IMR-90 (cell line): Measurements from ENCODE around the gene RPTOR. TPM values are rescaled to one million over a fixed set of nuclear protein-coding genes. Genes with fewer than 3 reads are reported as not detected.

Experiments
- ATAC-seq: fragments of 200-7000 bp; cut with Tn5 transposase; 2 replicates; pipeline ENCODE4 v1.9.1; 2020; ENCODE audit warnings: low read depth, mild to moderate bottlenecking, moderate library complexity
- BruUV-seq: library from RNA; stranded (reverse); fragments of 400-500 nt; replicated peaks from 2 replicates; lab custom pipeline; 2021; lab: Mats Ljungman, UMichigan
- CTCF ChIA-PET: fragments of 300-600 bp; formaldehyde crosslinking; extraction: SDS; loops from one replicate; lab custom pipeline; 2021; ENCODE audit warnings: antibody characterized with exemption; lab: Yijun Ruan, JAX
- POLR2A ChIA-PET: fragments of 300-600 bp; sonication (Branson Sonifier 250); formaldehyde crosslinking; loops from one replicate; lab custom pipeline; 2022; ENCODE audit warnings: antibody characterized with exemption; ENCODE audit not compliant: unreplicated experiment; lab: Charles Lee
- DNase-seq: peaks from one replicate; pipeline ENCODE4 v3.0.0; 2013
- H2AFZ ChIP-seq: replicated peaks from 2 replicates; pipeline ENCODE3; 2013; ENCODE audit warnings: low read length, mild to moderate bottlenecking; ENCODE audit not compliant: poor library complexity
- H2AK5ac ChIP-seq: 2 replicates; pipeline ENCODE4 v1.6.1; 2013; ENCODE audit warnings: low read depth, low read length, inconsistent platforms
- H2AK9ac ChIP-seq: replicated peaks from 2 replicates; pipeline ENCODE3; 2013; ENCODE audit warnings: mild to moderate bottlenecking, low read depth, low read length, moderate library complexity; ENCODE audit not compliant: poor library complexity
- H2BK120ac ChIP-seq: 2 replicates; pipeline ENCODE4 v1.6.1; 2013; ENCODE audit warnings: low read depth, low read length, inconsistent platforms
- H2BK15ac ChIP-seq: 3 replicates; pipeline ENCODE4 v1.6.1; 2013; ENCODE audit warnings: low read depth, low read length, inconsistent platforms
- H2BK20ac ChIP-seq: 2 replicates; pipeline ENCODE4 v1.6.1; 2013; ENCODE audit warnings: low read depth, mild to moderate bottlenecking, inconsistent platforms, low read length, moderate library complexity
- H2BK5ac ChIP-seq: 2 replicates; pipeline ENCODE4 v1.6.1; 2013; ENCODE audit warnings: mild to moderate bottlenecking, low read depth, low read length, inconsistent platforms; ENCODE audit not compliant: poor library complexity, severe bottlenecking
- H3K14ac ChIP-seq: replicated peaks from 2 replicates; pipeline ENCODE4 v1.6.1; 2013; ENCODE audit warnings: low read depth, low read length, inconsistent platforms
- H3K18ac ChIP-seq: 2 replicates; pipeline ENCODE4 v1.6.1; 2013; ENCODE audit warnings: low read depth, low read length, control low read depth
- H3K23ac ChIP-seq: 2 replicates; pipeline ENCODE4 v1.6.1; 2013; ENCODE audit warnings: low read depth, low read length, inconsistent platforms
- H3K27ac ChIP-seq: 2 replicates; pipeline ENCODE4 v1.5.1; 2013; ENCODE audit warnings: mild to moderate bottlenecking, control low read depth, low read length; ENCODE audit not compliant: insufficient read depth
- H3K27me3 ChIP-seq: 2 replicates; pipeline ENCODE4 v1.6.1; 2013; ENCODE audit warnings: low read length; ENCODE audit not compliant: control insufficient read depth, insufficient read depth
- H3K36me3 ChIP-seq: 2 replicates; pipeline ENCODE4 v1.6.1; 2013; ENCODE audit warnings: low read length, mixed read lengths; ENCODE audit not compliant: control insufficient read depth, insufficient read depth
- H3K4ac ChIP-seq: 2 replicates; pipeline ENCODE4 v1.6.1; 2013; ENCODE audit warnings: low read depth, low read length, inconsistent platforms
- H3K4me1 ChIP-seq: 2 replicates; pipeline ENCODE4 v1.6.1; 2013; ENCODE audit warnings: low read length, mixed read lengths; ENCODE audit not compliant: control insufficient read depth, insufficient read depth
- H3K4me2 ChIP-seq: 2 replicates; pipeline ENCODE4 v1.6.1; 2013; ENCODE audit warnings: low read depth, mild to moderate bottlenecking, control low read depth, low read length, moderate library complexity
- H3K4me3 ChIP-seq: 2 replicates; pipeline ENCODE4 v1.5.1; 2013; ENCODE audit warnings: low read depth, mild to moderate bottlenecking, control low read depth, low read length, moderate library complexity; ENCODE audit not compliant: insufficient read depth
- H3K56ac ChIP-seq: 2 replicates; pipeline ENCODE4 v1.6.1; 2013; ENCODE audit warnings: low read length, inconsistent platforms; ENCODE audit not compliant: insufficient read depth; ENCODE audit errors: extremely low read depth
- H3K79me1 ChIP-seq, 2 experiments: 2 replicates each; pipeline ENCODE4 v1.6.1; 2013; ENCODE audit warnings: low read length in 2 of 2, inconsistent platforms in 1 of 2, low read depth in 1 of 2
- H3K9ac ChIP-seq: 2 replicates; pipeline ENCODE4 v1.6.1; 2013; ENCODE audit warnings: low read depth, low read length, control low read depth
- H3K9me1 ChIP-seq: 2 replicates; pipeline ENCODE4 v1.6.1; 2013; ENCODE audit warnings: low read length, inconsistent platforms; ENCODE audit not compliant: insufficient read depth
- H3K9me3 ChIP-seq: 2 replicates; pipeline ENCODE4 v1.6.1; 2013; ENCODE audit warnings: low read length; ENCODE audit not compliant: control insufficient read depth, insufficient read depth
- H4K20me1 ChIP-seq: 2 replicates; pipeline ENCODE4 v1.6.1; 2013; ENCODE audit warnings: low read length, inconsistent platforms; ENCODE audit not compliant: insufficient read depth
- H4K5ac ChIP-seq: 2 replicates; pipeline ENCODE4 v1.6.1; 2013; ENCODE audit warnings: mild to moderate bottlenecking, low read depth, low read length, control low read depth
- H4K8ac ChIP-seq, 2 experiments: 2 replicates each; pipeline ENCODE4 v1.6.1; 2013; ENCODE audit warnings: low read depth in 2 of 2, low read length in 2 of 2, control low read depth in 1 of 2, inconsistent platforms in 1 of 2
- H4K91ac ChIP-seq: 2 replicates; pipeline ENCODE4 v1.6.1; 2013; ENCODE audit warnings: low read depth, low read length, inconsistent platforms; ENCODE audit not compliant: insufficient read depth
- BHLHE40 ChIP-seq: fragments of 150-350 bp; IDR thresholded peaks from 2 replicates; pipeline ENCODE4 v1.6.1; 2016; ENCODE audit warnings: mild to moderate bottlenecking, low read depth, low read length
- CEBPB ChIP-seq: IDR thresholded peaks from 2 replicates; pipeline ENCODE4 v1.6.1; 2012; ENCODE audit warnings: low read depth, low read length, improper control_type of control experiment
- CHD1 ChIP-seq: IDR thresholded peaks from 2 replicates; pipeline ENCODE4 v1.6.1; 2012; ENCODE audit warnings: low read depth, low read length, improper control_type of control experiment
- ELK1 ChIP-seq: fragments of 150-350 bp; IDR thresholded peaks from 2 replicates; pipeline ENCODE4 v1.6.1; 2016; ENCODE audit warnings: low read depth, mild to moderate bottlenecking, low read length, moderate library complexity, borderline replicate concordance
- FOS ChIP-seq: fragments of 150-350 bp; IDR thresholded peaks from 2 replicates; pipeline ENCODE4 v1.6.1; 2016; ENCODE audit warnings: low read depth, low read length
- MAFK ChIP-seq: IDR thresholded peaks from 2 replicates; pipeline ENCODE4 v1.6.1; 2012; ENCODE audit warnings: low read depth, low read length, improper control_type of control experiment
- MAZ ChIP-seq: IDR thresholded peaks from 2 replicates; pipeline ENCODE4 v1.6.1; 2012; ENCODE audit warnings: low read depth, mild to moderate bottlenecking, low read length, improper control_type of control experiment, moderate library complexity, borderline replicate concordance
- MXI1 ChIP-seq: IDR thresholded peaks from 2 replicates; pipeline ENCODE4 v1.6.1; 2012; ENCODE audit warnings: low read depth, mild to moderate bottlenecking, low read length, moderate library complexity, borderline replicate concordance
- NFE2L2 ChIP-seq: fragments of 150-350 bp; IDR thresholded peaks from 2 replicates; pipeline ENCODE4 v1.6.1; 2016; ENCODE audit warnings: low read depth, mild to moderate bottlenecking, low read length
- POLR2A ChIP-seq: IDR thresholded peaks from 2 replicates; pipeline ENCODE4 v1.6.1; 2012; ENCODE audit warnings: mild to moderate bottlenecking, low read depth, low read length
- RAD21 ChIP-seq: IDR thresholded peaks from 2 replicates; pipeline ENCODE4 v1.6.1; 2012; ENCODE audit warnings: low read length, improper control_type of control experiment
- RCOR1 ChIP-seq: IDR thresholded peaks from 2 replicates; pipeline ENCODE4 v1.6.1; 2012; ENCODE audit warnings: mild to moderate bottlenecking, low read length, improper control_type of control experiment; ENCODE audit not compliant: insufficient replicate concordance
- RFX5 ChIP-seq: IDR thresholded peaks from 2 replicates; pipeline ENCODE4 v1.8.0; 2012; ENCODE audit warnings: low read depth, mild to moderate bottlenecking, low read length, moderate library complexity
- SMC3 ChIP-seq: fragments of 150-350 bp; IDR thresholded peaks from 2 replicates; pipeline ENCODE4 v1.6.1; 2016; ENCODE audit warnings: low read depth, mild to moderate bottlenecking, antibody characterized with exemption, low read length, moderate library complexity
- WGBS, 2 experiments: methylation state at CpG; one replicate each; pipeline versions ENCODE4 v1.1.5 to v1.1.7; 2013; ENCODE audit warnings: missing lambda C conversion rate in 2 of 2; ENCODE audit not compliant: insufficient read length in 1 of 2; ENCODE audit errors: extremely low coverage in 2 of 2; 5-methylcytosine and 5-hydroxymethylcytosine counted together
- dilution Hi-C: fragments of 300-500 bp; cut with HindIII; formaldehyde crosslinking; loops from one replicate; pipeline ENCODE4 v1.14.3; 2018; ENCODE audit warnings: low sequenced_read_pairs; ENCODE audit not compliant: unreplicated experiment
- in situ Hi-C: fragments of 300-500 bp; cut with MboI; formaldehyde crosslinking; loops from 3 replicates; pipeline ENCODE4 v1.14.3; 2019; ENCODE audit warnings: low sequenced_read_pairs, inconsistent platforms, mixed read lengths
- intact Hi-C: fragments of 100-400 bp; cut with micrococcal nuclease; formaldehyde crosslinking; loops from 2 replicates; pipeline ENCODE4 v1.10.0; 2022
- polyA plus RNA-seq, 3 experiments: library from polyadenylated mRNA; depleted of rRNA; stranded (reverse); fragments of >200 nt; gene quantifications; 2 replicates each; pipeline ENCODE4 v1.2.3, GENCODE V29; 2012; ENCODE audit warnings: low replicate concordance in 1 of 3
- total RNA-seq: library from RNA; depleted of rRNA; stranded (reverse); fragments of >200 nt; gene quantifications from 2 replicates; pipeline ENCODE4 v1.2.3, GENCODE V29; 2012
- TF ChIP-seq, protein P1 (sequence below): conservative IDR thresholded peaks from 2 replicates; pipeline ENCODE4 v1.5.1; 2012; ENCODE audit warnings: mild to moderate bottlenecking, low read depth, low read length, improper control_type of control experiment
- TF ChIP-seq, protein P2 (sequence below): fragments of 150-350 bp; IDR thresholded peaks from 2 replicates; pipeline ENCODE4 v1.6.1; 2017; ENCODE audit warnings: mild to moderate bottlenecking, antibody characterized with exemption, low read length, low read depth

RPTOR gene
- total and polyA plus RNA-seq, 2 of the 4 experiments (the other 2 are of a cell fraction) = 10.8 to 14.7 TPM

- no peak overlapping the region for H4K8ac ChIP-seq
- no peak overlapping the region for H3K18ac ChIP-seq
- H4K20me1 ChIP-seq = peaks cover 7% of the 10 kb centered on the region; the same call in 1 of the 2 replicates
- H3K9me3 ChIP-seq = no peaks in the 10 kb centered on the region
- in situ Hi-C loops = no loop called here
- CTCF ChIA-PET = no interaction called here
- no peak overlapping the region for H3K23ac ChIP-seq
- intact Hi-C loops = no loop called here
- H3K9me1 ChIP-seq = no peaks in the 10 kb centered on the region
- H3K27me3 ChIP-seq = peaks cover 15% of the 10 kb centered on the region
- H3K4me1 ChIP-seq = peaks cover 9% of the 10 kb centered on the region
- no peak overlapping the region for H2BK15ac ChIP-seq
- H3K56ac ChIP-seq = no peak overlapping the region
- TF ChIP-seq CHD1 = no peak
- no peak for TF ChIP-seq BHLHE40
- TF ChIP-seq MAFK = no peak
- TF ChIP-seq RCOR1 = no peak
- no peak for TF ChIP-seq MXI1
- TF ChIP-seq, protein P1, sequence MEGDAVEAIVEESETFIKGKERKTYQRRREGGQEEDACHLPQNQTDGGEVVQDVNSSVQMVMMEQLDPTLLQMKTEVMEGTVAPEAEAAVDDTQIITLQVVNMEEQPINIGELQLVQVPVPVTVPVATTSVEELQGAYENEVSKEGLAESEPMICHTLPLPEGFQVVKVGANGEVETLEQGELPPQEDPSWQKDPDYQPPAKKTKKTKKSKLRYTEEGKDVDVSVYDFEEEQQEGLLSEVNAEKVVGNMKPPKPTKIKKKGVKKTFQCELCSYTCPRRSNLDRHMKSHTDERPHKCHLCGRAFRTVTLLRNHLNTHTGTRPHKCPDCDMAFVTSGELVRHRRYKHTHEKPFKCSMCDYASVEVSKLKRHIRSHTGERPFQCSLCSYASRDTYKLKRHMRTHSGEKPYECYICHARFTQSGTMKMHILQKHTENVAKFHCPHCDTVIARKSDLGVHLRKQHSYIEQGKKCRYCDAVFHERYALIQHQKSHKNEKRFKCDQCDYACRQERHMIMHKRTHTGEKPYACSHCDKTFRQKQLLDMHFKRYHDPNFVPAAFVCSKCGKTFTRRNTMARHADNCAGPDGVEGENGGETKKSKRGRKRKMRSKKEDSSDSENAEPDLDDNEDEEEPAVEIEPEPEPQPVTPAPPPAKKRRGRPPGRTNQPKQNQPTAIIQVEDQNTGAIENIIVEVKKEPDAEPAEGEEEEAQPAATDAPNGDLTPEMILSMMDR = no peak
- TF ChIP-seq FOS = no peak
- no peak for TF ChIP-seq SMC3
- TF ChIP-seq MAZ = no peak
- TF ChIP-seq NFE2L2 = no peak
- no peak for TF ChIP-seq ELK1
- TF ChIP-seq, protein P2, sequence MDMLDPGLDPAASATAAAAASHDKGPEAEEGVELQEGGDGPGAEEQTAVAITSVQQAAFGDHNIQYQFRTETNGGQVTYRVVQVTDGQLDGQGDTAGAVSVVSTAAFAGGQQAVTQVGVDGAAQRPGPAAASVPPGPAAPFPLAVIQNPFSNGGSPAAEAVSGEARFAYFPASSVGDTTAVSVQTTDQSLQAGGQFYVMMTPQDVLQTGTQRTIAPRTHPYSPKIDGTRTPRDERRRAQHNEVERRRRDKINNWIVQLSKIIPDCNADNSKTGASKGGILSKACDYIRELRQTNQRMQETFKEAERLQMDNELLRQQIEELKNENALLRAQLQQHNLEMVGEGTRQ = no peak
- TF ChIP-seq RAD21 = no peak
- no peak for TF ChIP-seq RFX5
- no peak for TF ChIP-seq CEBPB
- no peak for TF ChIP-seq POLR2A
- H2AK5ac ChIP-seq = no peak overlapping the region
- POLR2A ChIA-PET = no interaction called here
- H2AFZ ChIP-seq = no peak overlapping the region
- no peak overlapping the region for H3K27ac ChIP-seq
- no peak overlapping the region for H3K4me3 ChIP-seq
- H2BK120ac ChIP-seq = no peak overlapping the region
- H4K91ac ChIP-seq = no peak overlapping the region
- no TSS peak for BruUV-seq
- no peak overlapping the region for H3K14ac ChIP-seq
- WGBS, 2 experiments = 92% methylated on average over 4 of the region's 18 CpGs; no CpG with 5 or more reads in 1 of the 2 experiments
- no peak overlapping the region for H2BK20ac ChIP-seq
- H3K36me3 ChIP-seq = peaks cover 39% of the 10 kb centered on the region
- no peak overlapping the region for H3K4ac ChIP-seq
- ATAC-seq = no peak
- no peak for DNase-seq
- H3K9ac ChIP-seq = no peak overlapping the region
- H2BK5ac ChIP-seq = no peak overlapping the region
- H3K4me2 ChIP-seq = no peak overlapping the region
- no peak overlapping the region for H4K5ac ChIP-seq
- dilution Hi-C loops = no loop called here
- H3K79me1 ChIP-seq = no peaks in the 10 kb centered on the region
- H2AK9ac ChIP-seq = no peak overlapping the region
Measured at GRCh38 chr17:81000631-81001357, 456.2 kb downstream of the RPTOR start.
